ENCODE results near the gene MFF.

Gene MFF, protein sequence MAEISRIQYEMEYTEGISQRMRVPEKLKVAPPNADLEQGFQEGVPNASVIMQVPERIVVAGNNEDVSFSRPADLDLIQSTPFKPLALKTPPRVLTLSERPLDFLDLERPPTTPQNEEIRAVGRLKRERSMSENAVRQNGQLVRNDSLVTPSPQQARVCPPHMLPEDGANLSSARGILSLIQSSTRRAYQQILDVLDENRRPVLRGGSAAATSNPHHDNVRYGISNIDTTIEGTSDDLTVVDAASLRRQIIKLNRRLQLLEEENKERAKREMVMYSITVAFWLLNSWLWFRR

GRCh38 chr2:227324995-227325838 is at the start of gene MFF:
Gene MFF, plus strand, starts transcription at chr2:227325251. Its CDS starts 5,415 bp downstream, at chr2:227330666.
- DNase-seq = peak; percentile 95

GRCh38 chr2:227280895-227281294 is 44.2 kb upstream of the MFF start:
- DNase-seq = no peak

DNA sequence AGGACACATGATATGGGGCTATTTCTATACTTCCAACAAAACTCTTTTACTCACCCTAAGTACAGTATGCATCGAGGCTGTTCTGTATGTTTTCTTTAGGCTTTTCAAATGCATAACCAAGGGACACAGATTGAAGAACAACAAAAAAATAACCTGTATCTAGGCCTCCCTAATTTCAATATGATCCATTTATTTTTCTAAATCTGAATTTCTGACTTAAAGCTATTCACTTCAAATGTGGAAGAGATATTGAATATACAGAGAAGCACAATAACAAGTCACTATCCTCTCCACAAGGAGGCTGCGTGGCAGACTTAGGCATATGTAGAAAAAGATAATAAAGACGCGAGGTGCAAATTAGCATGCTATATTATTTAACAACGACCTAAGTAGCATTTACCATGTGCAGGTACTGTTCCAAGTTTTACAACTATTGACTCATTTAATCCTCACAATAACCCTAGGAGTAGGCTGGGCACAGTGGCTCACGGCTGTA is 39.3 kb upstream of the MFF start:
- DNase-seq = no peak

DNA sequence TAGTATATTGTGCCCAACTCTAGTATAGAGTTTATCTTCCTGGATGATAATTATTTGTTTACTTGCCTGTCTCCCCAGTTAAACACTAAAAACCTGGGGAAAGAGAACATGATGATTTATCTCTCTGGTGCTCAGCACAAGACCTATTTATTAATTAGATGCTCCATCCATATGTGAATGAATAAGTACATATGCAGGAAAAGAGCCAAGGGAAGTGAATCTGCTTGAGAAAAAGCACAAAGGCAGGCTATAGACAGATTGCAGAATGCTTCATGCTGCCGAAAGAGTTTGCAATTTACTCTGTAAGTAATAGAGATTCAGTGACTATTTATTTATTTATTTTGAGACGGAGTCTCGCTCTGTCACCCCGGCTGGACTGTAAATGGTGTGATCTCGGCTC is 37.3 kb upstream of the MFF start:
- DNase-seq = no peak

GRCh38 chr2:227292314-227292713 is 32.7 kb upstream of the MFF start:
- DNase-seq = no peak

GRCh38 chr2:227293531-227293930 is 31.5 kb upstream of the MFF start:
- no peak for DNase-seq

DNA sequence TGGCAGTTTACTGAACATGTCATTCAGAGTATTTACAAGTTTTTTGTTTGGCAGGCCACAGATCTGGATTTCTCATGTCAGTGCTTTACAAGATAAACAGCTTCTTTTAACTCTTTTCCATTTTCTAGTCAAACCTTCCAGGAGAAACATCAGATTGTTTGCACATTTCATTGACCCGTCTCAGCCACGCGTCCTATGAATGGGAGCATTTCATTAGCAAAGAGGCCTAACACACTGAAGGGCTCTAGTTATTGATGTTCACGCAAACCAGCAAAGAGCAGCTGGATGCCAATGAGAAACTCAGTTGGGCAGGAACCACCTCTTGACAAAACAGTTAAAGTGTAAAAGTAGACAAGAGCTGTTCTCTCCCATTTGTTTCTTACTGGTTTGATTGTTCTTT is 29.2 kb upstream of the MFF start:
- DNase-seq = no peak

DNA sequence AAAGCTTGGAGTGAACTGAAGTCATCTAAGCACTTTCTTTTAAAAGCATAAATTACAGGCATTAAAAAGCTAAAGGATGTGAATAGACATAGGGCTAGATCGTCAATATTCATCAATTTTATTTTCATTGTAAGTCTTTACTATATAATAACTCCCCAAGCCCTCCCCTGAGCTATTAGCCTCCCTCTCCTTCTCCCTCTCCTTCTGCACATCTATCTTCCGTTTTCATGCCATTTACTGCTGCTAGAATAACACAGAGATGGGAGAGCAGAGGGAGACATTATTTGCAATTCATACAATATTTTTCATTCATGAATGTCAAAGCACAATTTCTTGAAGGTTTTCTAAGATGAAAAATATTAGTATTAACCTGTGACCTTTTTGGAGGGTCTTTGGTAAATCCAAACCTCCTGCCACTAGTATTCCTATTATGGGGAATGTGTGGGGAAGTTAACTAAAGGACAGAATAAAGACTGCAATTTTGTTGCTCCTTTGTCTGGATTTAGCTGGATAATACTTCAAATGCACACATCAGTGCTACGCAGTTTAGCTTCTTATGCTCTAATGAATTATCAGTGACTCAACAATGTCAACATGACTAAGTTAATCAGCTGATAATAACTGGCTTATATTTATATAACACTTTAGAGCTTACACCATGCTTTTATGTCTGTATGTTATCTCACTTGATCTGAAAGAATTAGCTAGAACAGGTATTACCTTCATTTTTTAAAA is 28.2 kb upstream of the MFF start:
- DNase-seq = no peak

- peak; percentile 58 for DNase-seq
Measured at GRCh38 chr2:227301523-227301922, 23.5 kb upstream of the MFF start.

GRCh38 chr2:227308784-227309183 is 16.3 kb upstream of the MFF start:
- DNase-seq = peak; percentile 79

DNA sequence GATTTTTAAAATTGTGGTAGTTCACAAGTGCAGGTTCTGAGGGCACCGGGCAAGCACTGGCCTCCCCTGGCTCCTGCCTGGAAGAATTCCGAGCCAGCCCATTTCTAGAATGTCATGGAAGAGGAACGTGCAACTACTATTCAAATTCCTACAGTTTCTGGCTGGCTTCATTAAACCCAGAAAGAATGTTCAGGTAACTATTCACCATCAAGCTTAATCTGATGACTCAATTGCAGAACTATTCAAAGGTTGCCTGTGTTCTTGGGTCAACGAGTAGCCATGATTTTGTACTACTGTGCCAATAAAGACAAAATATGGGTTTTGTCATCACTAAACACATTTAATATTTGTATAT is 14.3 kb upstream of the MFF start:
- peak; percentile 85 for DNase-seq

DNA sequence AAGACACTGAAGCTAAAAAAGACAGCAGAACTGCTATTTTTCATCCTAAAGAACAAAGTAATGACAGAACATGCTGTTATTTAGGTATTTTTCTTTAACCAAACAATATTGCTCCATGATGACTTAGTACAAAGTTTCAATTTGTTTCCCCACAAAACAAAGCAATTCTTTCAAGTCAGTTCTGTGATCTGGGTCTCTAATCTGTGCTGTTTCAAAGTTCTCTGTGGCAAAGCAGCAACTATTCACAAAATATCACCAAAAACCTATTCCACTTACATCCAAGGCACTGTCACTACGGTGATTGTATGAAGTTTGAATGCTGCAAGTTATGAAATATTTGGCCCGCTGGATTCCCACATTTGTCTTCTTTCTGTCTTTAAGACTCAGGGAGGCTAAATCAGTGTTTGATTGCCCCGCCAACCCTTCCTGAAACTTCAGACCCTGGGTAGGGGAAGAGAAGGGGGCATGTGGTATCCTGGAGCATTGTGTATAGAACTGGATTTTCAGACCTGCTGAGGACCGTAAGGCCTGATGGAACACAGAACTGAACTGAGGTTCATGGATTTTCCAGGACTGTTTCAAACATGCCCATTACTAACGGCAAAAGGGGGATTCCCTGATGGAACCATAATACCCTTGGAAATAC is 13.1 kb upstream of the MFF start:
- no peak for DNase-seq

DNA sequence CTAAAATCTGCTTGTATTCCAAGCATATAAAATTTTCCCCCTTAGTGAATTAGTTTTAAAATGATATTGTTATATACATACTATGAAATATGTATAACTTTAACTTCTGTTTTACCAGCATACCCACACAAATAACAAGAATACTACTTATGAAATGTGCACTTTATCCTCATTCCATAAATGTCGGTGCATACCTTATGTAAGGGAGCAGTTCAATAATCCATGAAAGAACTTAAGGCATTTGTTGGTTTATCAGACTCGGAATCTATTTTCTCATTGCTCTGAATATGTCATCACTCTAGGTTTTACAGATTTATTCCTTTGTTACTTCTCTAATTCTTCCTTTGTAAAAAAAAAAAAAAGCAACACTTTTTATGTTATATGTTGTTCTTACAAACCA is 12.5 kb upstream of the MFF start:
- no peak for DNase-seq

DNA sequence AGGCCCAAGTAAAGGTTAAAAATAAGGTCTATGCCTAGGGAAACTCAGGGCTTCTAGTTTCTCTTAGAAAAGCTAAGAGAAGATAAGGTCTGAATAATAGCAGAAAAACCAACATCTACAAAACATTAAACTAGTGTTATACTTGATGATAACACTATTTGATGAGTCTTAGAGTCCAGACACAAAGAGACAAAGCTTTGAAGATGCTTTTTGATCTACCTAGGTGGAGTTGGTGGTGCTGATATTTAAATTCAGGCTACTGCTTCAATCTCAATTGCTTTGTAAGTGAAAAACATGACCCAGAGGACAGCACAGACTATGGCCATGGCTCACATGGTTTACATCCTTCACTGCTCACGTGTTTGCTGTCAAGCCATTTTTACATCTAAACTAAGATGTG is 11.7 kb upstream of the MFF start:
- no peak for DNase-seq

- DNase-seq = no peak
Measured at GRCh38 chr2:227317834-227318233, 7.2 kb upstream of the MFF start.

DNA sequence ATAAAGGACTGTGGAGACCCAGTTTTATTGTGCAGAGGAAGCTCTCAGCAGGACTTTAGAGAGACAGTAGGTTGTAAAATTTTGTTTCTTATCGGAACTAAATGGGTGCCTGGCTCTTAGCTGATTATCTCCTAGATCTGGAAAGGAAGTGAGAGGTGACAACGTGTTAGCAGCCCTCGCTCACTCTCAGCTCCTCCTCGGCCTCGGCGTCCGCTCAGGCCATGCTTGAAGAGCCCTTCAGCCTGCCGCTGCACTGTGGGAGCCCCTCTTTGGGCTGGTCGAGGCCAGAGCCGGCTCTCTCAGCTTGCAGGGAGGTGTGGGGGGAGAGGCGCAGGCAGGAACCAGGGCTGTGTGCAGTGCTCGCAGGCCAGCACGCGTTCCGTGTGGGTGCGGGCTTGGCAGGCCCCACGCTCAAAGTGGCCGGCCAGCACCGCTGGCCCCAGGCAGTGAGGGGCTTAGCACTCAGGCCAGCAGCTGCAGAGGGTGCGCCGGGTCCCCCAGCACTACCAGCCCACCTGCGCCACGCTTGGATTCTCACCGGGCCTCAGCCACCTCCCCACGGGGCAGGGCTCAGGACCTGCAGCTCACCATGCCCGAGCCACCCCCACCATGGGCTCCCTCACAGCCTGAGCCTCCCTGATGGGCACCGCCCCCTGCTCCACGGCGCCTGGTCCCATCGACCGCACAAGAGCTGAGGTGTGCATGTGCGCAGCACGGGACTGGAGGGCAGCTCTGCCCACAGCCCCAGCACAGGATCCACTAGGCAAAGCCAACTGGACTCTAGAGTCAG is 4.6 kb upstream of the MFF start:
- no peak for DNase-seq

DNA sequence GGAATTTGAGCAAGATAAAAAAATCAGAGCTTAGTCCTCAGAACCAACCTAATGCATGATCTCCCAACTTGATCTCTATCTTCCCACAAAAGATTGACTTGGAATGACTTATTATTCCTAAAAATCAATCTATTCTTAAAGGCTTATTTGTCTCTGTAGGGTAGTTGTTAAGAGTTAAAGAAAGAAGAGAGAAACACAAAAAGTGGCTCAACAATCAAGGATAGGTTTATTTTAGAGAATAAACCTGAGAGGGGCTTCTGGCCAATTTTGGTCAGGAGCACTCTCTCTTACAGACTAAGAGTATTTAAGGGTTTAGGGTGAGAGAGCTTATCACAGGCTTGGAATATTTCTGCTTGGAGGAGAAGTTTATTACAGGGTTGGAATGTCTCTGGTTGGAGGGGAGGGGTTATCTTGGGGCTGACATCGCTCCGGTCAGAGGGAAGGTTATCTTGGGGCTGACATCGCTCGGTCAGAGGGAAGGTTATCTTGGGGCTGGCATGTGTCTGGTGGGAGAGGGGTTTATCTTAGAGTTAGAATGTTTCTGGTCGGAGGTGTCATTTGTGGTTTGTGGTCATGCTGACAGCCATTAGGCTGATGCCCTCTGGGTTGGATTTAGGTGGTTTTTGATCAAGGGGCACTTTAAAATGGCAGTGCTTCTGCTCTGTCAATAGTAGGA is 2.4 kb upstream of the MFF start:
- peak; percentile 75 for DNase-seq

DNA sequence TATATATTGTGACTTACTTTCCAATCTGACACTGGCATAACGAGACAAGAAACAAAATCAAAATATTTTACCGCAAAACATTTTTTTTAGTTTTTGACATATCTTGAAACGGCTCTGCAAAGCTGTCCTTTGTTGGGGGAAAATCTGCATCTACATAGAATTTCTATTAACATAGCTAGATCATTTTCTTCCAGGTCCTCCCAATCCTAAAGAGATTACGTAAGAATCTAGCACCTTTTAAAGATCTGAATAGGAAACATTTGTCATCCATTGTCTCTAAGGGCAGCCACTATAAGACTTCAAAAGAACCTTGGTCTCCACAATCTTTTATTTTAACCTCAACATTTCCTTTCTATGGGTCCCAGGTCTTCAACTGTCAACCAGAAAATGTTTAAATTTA is 1.2 kb upstream of the MFF start:
- DNase-seq = no peak

GRCh38 chr2:227324642-227324994 is 433 bp upstream of the MFF start:
- no peak for DNase-seq

DNA sequence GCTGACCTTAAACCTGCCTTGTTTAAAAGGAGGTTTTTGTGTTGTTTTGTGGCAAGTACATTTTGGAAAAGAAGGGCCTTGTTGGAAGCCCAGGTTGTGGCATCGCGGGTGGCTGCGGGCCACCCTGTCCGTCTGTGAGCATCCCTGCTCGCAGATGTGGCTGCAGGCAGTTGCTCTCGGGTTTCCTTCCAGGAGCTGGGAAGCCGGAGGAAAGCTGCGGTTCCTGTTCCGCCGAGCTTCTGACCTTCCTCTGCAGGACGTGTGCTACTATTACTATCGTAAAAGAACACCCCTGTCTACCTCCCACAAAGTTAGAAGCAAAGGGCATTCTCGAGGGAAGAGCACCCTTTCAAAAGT is 766 bp downstream of the MFF start:
- DNase-seq = peak; percentile 12

DNA sequence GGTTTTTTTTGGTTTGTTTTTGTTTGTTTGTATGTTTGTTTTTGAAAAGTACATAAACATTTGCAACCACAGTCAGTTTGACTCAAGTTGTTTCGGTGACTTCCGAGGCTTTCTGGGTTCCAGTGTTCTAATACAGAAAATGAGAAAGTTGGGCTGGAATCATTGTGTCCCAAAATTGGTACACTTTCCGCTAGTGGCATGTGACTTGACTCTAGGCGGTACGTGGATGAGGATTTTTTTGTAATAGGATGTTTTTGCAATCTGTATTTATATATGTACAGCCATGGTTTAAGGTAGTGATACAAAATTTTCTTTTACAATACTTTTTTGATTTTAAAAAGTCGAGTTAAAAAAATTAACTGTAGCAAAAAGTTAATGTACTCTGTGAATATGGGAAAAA is 1.7 kb downstream of the MFF start:
- DNase-seq = no peak

DNA sequence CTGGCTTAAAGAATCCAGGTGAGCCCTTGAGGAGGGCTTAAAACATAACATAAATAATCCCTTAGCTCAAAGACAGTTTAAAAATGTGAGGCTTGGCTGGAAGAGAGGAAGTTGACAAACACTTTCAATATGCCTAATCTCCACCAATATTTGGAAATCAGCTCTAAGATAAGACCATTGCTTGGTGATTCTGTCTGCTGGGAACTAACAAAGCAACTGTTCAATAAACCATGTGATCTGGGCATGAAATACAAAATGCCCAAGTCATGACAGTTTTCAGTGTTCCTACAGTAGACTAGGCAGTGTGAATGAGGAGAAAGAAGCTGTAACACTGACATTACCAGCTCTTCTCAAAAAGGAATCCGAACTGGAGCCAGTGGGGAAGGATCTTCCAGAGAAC is 10.7 kb downstream of the MFF start:
- DNase-seq = no peak
